GM12874 (cell line): ENCODE data around the gene CDH9.

ENCODE experiments used
- CTCF ChIP-seq: IDR thresholded peaks from 2 replicates; pipeline ENCODE4 v1.5.1; 2011; ENCODE audit warnings: low read depth, mild to moderate bottlenecking, control low read depth, low read length, moderate library complexity; ENCODE audit not compliant: insufficient read depth

Gene CDH9

GRCh38 chr5:26948921-26949320 is 89.5 kb downstream of the CDH9 start:
- no peak for TF ChIP-seq CTCF

DNA sequence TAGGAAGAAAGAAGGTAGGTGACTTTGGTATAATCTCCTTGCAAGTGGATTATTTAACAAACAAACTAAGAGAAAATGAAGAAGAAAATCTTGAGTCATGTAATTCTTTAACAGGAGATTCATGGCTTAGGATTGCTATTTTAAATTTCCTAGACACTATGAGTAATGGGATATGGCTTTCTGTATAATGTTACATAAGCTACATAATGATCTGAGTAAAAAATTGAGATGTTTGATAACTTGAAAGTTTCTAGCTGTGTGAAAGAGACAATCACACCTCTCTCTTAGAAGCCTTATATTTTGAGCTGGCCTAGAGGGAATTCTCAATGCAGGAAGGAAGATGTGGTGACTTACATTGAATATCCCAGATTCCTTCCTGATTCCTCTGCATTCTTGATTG is 92.5 kb downstream of the CDH9 start:
- no peak for TF ChIP-seq CTCF

- no peak for TF ChIP-seq CTCF
Observed at GRCh38 chr5:26942481-26942880, 95.9 kb downstream of the CDH9 start.

DNA sequence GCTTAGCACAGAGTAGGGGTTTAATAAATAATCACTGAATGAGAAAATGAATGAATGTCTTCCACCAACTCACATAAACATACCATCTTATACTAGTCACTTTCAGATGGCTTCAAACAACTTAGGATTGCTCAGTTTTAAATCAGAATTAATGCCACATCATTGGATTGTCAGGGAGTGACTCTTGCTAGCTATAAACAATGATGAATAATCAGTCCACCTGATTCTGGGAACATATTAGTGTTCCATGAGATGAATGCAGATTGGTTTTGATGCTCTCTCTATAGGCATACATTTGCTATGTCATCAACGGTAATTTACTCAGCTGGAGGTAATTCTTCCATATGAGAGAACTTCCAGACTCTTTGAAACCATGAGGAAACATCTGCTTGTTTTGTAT is 97.4 kb downstream of the CDH9 start:
- TF ChIP-seq CTCF, result no peak

DNA sequence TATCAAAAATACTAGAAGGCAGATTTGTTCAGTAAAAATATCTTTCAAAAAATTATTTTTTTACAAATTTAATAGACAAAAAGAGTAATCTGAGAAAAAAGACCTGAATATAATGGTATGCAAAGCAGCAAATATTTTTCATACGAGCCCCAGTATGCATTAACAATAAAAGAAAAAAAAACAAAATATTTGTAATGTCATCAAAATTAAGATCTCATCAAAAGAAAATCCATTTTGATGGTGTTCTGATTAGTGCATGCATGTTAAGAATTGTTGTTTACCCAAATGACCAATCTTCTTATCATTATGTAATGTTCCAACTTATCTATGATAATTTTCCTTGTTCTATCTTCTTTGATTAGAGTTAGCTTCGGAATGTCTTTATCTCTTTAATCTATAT is 106.1 kb downstream of the CDH9 start:
- no peak for TF ChIP-seq CTCF

DNA sequence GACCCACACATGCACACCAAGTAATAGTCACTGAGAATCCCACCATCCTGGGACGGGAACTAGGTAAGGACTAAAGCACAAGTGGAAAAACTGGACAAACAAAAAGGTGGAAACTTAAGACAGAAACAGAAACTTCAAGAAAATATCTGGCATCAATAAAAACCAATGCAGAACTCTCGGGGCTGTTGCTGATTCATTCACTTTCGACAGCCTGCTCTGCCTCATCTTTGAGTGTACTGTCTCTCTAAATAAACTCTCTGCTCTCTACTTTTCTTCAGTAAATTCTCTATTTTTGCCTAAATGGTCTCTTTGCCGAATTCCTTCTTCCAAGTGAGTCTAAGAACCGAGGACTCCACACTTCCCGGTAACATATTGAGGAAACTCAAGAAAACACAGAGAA is 116.9 kb downstream of the CDH9 start:
- no peak for TF ChIP-seq CTCF

DNA sequence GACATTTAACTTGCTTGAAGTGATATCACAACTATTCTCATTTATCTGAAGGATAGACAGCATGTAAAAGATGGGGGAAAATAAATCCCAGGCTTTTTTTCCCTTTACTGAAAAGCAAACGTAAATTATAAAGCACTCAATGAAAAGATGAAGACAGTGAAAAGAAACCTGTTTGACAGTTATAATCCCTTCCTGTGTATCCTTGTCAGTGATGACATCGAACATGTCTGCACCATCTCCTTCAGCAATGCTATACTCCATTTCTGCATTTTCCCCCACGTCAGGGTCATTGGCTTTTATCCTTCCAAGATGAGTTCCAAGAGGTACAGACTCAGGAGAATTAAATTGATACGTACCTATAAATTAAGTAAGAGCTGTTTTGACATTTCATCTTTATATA is 134.9 kb downstream of the CDH9 start:
- no peak for TF ChIP-seq CTCF

DNA sequence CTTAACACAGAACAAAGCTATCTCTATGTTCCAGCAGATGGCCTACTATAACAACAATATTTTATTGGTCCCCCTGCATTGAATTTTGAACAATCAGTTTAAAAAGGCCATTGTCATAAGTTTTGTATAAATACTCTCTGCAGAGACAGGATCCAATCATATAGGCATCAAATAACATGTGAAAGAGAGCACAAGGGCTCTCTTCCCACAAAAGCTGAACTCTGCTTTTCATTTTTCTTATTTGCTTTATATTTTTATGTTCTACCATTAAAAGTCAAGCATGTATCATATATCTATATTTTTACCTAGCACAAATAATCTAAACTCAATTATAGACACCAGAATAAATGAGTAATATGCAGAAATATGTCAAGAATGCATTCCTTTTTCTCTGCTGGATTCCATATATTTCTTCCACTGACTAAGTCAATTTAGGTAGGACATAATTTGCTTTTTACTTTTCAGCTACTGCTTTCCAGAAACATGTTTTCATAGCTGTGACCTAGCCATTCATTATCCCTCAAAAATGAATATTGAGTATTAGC is 143.6 kb downstream of the CDH9 start:
- TF ChIP-seq CTCF, result no peak
